ENCODE results near the gene PTPRB. TPM values are rescaled to one million over a fixed set of nuclear protein-coding genes. Genes with fewer than 3 reads are reported as not detected.

Gene PTPRB
- total RNA-seq, 1 donor from 2014 or later, result 91.4 TPM

DNA sequence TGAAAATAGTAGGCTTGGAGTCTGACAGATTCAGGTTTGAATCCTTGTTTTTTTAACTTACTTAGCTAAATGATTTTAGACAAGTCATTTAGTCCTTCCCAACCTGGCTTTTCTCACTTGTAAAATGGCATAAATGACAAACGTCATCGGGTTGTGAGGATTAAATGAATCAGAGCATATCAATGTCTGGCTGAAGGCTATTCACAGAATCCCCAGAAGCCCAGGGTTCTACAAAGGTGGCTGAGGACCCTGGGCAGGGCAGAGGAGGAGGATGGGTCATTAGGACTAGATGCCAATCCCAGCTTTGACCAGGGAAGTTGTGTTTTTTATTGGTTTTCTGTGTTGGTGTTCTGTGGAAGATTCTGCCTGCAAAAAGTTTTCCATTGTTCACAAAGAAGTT is 7.6 kb upstream of the PTPRB start:
- DNase-seq (no peak), ATAC-seq (no peak)
- H3K4me1 ChIP-seq, result peaks cover 18% of the 10 kb centered on the region
- H3K27ac ChIP-seq, result peak overlapping the region; percentile 37
- H3K36me3 ChIP-seq, result no peaks in the 10 kb centered on the region
- H3K9me3 ChIP-seq, result no peaks in the 10 kb centered on the region
- intact Hi-C loops (cut with DNase I), result no loop called here
- H3K27me3 ChIP-seq (ENCODE audit: low read depth), result no peaks in the 10 kb centered on the region
- no peak for TF ChIP-seq CTCF (IDR thresholded peaks at IDR 0.05)
- no peak overlapping the region for H3K4me3 ChIP-seq

GRCh38 chr12:70643939-70644338 is 6.7 kb upstream of the PTPRB start:
- intact Hi-C loops (cut with DNase I), result no loop called here
- no peak overlapping the region for H3K4me3 ChIP-seq

DNA sequence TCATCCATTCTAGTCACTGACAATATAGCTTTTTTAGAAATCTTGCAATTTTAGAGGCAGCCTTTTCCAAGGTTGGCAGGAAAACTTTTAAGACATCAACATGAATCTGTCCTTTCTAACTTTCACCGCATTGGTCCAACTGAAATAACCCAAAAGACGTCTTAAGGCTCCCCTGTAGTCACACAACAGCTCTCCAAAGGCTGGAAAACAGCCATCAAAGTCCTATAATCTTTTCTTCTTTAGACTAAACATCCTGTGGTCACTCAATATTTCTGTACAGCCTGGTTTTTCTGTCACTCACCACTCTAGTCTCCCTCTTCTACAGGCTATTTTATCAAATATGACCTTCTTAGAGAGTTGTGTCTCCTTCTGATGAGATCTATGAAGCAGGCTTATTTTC is 4.5 kb upstream of the PTPRB start:
- H3K27ac ChIP-seq, result no peak overlapping the region
- DNase-seq (no peak), ATAC-seq (no peak)
- intact Hi-C loops (cut with DNase I), result no loop called here
- peaks cover 6% of the 10 kb centered on the region for H3K4me1 ChIP-seq
- no peaks in the 10 kb centered on the region for H3K36me3 ChIP-seq
- H3K27me3 ChIP-seq (ENCODE audit: low read depth), result no peaks in the 10 kb centered on the region
- no peaks in the 10 kb centered on the region for H3K9me3 ChIP-seq
- no peak overlapping the region for H3K4me3 ChIP-seq
- no peak for TF ChIP-seq CTCF (IDR thresholded peaks at IDR 0.05)

More at GRCh38 chr12:70643939-70644338, 6.7 kb upstream of the PTPRB start:
- Histone ChIP-seq H3K36me3 (no peaks in the 10 kb centered on the region), H3K9me3 (no peaks in the 10 kb centered on the region), H3K4me1 (peaks cover 18% of the 10 kb centered on the region), H3K27me3 (ENCODE audit: low read depth) (no peaks in the 10 kb centered on the region), H3K27ac (no peak overlapping the region)
- DNase-seq, result no peak
- no peak for ATAC-seq
- TF ChIP-seq CTCF (IDR thresholded peaks at IDR 0.05), result no peak

DNA sequence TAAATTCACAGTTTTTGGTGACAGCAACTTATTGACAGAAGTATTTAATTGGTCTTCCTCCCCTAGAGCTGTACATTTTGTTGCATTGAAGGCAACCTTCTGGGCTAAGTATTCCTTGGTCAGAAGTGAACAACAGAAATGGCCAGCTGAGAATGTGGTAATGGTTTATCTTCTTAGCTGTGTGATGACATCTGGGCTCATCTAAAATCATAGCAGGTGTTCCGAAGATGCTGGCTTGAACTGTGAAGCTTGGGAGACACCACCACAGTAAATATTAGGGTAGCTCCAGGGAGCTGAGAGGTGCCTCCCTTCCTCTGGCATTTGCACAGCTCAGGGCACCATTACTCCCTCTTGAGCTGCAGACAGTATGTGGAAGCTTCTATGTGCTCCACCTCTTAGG is 3.7 kb upstream of the PTPRB start:
- no peaks in the 10 kb centered on the region for H3K36me3 ChIP-seq
- H3K27me3 ChIP-seq (ENCODE audit: low read depth), result no peaks in the 10 kb centered on the region
- no peak for DNase-seq
- no peak for ATAC-seq
- no peaks in the 10 kb centered on the region for H3K9me3 ChIP-seq
- H3K4me1 ChIP-seq, result peaks cover 6% of the 10 kb centered on the region
- no peak overlapping the region for H3K4me3 ChIP-seq
- no peak for TF ChIP-seq CTCF (IDR thresholded peaks at IDR 0.05)
- H3K27ac ChIP-seq, result no peak overlapping the region
- intact Hi-C loops (cut with DNase I), result no loop called here

- intact Hi-C loops (cut with DNase I), result no loop called here
- no peaks in the 10 kb centered on the region for H3K9me3 ChIP-seq
- no peak overlapping the region for H3K27ac ChIP-seq
- H3K36me3 ChIP-seq, result no peaks in the 10 kb centered on the region
- no peak for TF ChIP-seq CTCF (IDR thresholded peaks at IDR 0.05)
- ATAC-seq (no peak), DNase-seq (no peak)
- H3K4me3 ChIP-seq, result no peak overlapping the region
- no peaks in the 10 kb centered on the region for H3K4me1 ChIP-seq
- no peaks in the 10 kb centered on the region for H3K27me3 ChIP-seq (ENCODE audit: low read depth)
Measured at GRCh38 chr12:70639535-70639934, 2.3 kb upstream of the PTPRB start.
